GM12865 (cell line): Measurements from ENCODE around the gene KRTAP5-4.
A peak's percentile ranks its signal among the peaks of the same experiment; 100 is the strongest.

Experiments used
- DNase-seq: peaks from one replicate; pipeline ENCODE4 v3.0.0; 2010; ENCODE audit warnings: low read depth
- H3K4me3 ChIP-seq: 2 replicates; pipeline ENCODE4 v1.5.1; 2011; ENCODE audit warnings: mild to moderate bottlenecking, low read depth, low read length, control low read depth
- TF ChIP-seq, protein P1 (sequence below): IDR thresholded peaks from 2 replicates; pipeline ENCODE4 v1.5.1; 2011; ENCODE audit warnings: low read length, control low read depth, low read depth, inconsistent platforms; ENCODE audit not compliant: insufficient read depth; ENCODE audit errors: missing control alignments

Gene KRTAP5-4

DNA sequence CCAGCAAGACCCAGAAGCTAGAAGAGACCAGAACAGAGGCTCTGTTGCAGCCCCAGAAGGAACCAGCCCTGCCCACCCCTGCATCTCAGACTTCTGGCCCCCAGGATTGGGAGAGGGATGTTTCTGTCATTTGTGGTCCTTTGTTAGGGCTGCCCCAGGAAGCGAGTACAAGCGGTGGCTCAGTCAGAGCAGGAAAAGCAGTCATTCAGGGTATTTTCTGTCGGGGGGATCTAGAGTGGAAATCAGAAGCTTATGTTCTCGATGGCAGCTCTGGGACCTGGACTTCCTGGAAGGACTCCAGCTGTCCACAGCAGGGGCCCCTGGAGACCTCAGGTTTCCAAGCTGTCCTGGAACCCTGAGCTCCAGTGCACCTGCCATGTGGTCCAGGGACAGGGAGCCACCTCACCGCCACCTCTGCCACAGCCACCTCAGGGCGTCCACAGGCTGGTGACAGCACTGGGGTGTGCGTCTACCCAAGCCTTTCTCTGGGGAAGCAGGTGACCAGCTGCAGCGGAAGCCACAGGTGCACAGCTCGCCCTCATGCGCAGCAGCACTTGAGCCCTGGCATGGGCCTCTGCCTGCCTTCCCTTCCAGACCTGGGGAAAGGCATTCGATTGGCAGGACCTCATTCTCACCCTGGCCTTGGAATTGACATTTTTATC is 10.2 kb upstream of the KRTAP5-4 start:
- TF ChIP-seq, protein P1, sequence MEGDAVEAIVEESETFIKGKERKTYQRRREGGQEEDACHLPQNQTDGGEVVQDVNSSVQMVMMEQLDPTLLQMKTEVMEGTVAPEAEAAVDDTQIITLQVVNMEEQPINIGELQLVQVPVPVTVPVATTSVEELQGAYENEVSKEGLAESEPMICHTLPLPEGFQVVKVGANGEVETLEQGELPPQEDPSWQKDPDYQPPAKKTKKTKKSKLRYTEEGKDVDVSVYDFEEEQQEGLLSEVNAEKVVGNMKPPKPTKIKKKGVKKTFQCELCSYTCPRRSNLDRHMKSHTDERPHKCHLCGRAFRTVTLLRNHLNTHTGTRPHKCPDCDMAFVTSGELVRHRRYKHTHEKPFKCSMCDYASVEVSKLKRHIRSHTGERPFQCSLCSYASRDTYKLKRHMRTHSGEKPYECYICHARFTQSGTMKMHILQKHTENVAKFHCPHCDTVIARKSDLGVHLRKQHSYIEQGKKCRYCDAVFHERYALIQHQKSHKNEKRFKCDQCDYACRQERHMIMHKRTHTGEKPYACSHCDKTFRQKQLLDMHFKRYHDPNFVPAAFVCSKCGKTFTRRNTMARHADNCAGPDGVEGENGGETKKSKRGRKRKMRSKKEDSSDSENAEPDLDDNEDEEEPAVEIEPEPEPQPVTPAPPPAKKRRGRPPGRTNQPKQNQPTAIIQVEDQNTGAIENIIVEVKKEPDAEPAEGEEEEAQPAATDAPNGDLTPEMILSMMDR, result no peak
- no peak for DNase-seq
- H3K4me3 ChIP-seq, result no peak overlapping the region

DNA sequence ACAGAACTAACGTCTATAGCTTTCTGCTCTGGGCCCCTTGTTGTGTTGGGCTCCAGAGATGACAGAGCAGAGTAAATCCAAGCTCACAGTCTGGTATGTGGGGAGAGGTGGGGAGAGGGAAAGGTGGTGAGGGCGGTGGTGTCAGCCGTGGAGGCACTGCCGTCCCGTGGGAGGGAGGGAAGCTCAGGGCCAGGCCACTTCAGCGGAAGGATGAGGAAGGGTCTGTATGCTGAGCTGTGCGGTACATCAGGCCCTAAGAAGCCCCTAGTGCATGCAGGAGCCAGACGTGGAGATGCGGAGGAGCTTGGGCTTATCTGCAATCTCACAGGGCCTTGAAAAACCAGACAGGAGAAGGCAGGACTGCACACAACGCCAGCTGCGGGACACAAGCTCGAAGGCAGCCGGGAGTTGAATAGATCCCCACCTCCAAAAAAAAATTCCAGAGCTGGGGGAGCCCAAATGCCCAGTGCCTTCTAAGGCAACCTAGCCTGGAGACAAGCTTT is 9.2 kb upstream of the KRTAP5-4 start:
- TF ChIP-seq, protein P1, result no peak

DNA sequence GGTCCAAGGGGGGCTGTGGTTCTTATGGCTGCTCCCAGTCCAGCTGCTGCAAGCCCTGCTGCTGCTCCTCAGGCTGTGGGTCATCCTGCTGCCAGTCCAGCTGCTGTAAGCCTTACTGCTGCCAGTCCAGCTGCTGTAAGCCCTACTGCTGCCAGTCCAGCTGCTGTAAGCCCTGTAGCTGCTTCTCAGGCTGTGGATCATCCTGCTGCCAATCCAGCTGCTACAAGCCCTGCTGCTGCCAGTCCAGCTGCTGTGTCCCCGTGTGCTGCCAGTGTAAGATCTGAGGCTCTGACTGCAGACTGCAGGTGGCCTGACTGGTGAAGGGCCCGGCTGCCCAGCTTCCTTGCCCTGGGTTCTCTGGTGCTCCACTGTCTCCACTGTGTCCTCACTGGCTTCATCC is 8.3 kb upstream of the KRTAP5-4 start:
- TF ChIP-seq, protein P1, result no peak
- H3K4me3 ChIP-seq, result no peak overlapping the region
- DNase-seq, result no peak

More for the DNA sequence above, 9.2 kb upstream of the KRTAP5-4 start:
- DNase-seq, result no peak
- no peak overlapping the region for H3K4me3 ChIP-seq

DNA sequence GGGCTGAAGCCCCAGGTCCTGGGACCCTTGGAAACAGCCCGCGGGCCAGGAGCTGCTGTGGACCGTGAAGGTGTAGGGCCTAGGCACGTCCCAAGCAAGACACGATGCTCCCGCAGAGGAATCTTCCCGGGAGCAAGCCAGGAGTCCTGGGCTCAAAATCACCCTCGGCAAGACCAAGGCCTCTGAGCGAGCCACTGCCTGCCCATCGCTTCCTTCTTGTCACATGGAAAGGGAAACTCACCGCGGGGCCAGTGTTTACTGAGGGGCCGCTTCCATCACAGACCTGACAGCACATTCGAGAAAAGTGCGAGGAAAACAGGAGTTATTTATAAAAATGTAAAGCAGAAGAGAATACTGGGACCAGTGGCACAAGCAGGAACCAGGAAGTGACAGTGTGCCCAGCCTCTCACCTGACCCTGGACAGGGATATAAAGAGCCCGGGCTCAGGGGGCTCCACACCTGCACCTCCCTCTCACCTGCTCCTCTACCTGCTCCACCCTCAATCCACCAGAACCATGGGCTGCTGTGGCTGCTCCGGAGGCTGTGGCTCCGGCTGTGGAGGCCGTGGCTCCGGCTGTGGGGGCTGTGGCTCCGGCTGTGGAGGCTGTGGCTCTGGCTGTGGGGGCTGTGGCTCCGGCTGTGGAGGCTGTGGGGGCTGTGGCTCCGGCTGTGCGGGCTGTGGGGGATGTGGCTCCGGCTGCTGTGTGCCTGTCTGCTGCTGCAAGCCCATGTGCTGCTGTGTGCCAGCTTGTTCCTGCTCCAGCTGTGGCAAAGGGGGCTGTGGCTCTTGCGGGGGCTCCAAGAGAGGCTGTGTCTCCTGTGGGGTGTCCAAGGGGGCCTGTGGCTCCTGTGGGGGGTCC is 7.6 kb upstream of the KRTAP5-4 start, which contains the start of gene KRTAP5-5:
KRTAP5-5 (plus strand) TSS at position 450 of the 860 bp plus-strand sequence; CDS start at position 516, 66 bp downstream.
- no peak within 1 kb of the TSS for H3K4me3 ChIP-seq
- TF ChIP-seq, protein P1, result no peak
- DNase-seq, result no peak

DNA sequence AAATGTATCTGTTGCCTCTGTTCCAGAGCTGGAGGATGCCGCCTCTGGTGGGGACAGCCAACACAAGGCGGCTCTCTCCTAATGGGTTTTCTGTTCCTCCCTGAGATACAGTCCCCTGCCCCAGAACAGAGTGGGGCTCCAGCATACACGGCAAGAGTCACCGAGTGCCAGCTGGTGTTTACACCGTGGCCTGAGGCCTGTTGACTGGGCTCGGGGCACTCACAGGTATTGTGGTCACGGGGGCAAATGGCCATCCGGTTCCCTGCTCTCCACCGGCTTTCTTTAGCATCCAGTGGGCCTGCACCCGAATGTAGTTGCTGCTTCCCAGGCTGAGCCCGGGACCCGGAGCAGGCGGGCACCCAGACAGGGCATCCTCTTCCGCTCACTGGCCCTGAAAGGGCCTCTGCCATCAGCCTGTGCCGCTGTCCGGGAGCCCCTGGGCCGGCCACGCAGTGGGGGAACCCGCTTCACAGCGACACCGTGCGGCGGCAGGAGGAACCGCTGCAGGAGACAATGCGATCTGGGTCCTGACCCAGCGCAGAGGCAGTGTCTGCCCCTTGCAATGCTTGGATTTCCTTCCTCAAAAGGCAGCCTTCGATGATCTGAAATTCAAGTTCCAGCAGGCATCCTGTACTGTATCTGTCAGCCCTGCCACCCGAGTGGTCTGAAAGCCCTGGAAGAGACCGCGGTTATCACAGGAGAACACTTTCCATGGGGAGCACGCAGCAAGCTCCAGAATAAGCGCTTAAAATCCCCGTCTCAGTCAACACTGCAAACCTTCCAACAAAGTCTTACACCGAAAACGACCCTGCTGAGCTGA is 6.8 kb upstream of the KRTAP5-4 start:
- H3K4me3 ChIP-seq, result no peak overlapping the region
- DNase-seq, result peak; percentile 41
- TF ChIP-seq, protein P1, result peak; percentile 90

DNA sequence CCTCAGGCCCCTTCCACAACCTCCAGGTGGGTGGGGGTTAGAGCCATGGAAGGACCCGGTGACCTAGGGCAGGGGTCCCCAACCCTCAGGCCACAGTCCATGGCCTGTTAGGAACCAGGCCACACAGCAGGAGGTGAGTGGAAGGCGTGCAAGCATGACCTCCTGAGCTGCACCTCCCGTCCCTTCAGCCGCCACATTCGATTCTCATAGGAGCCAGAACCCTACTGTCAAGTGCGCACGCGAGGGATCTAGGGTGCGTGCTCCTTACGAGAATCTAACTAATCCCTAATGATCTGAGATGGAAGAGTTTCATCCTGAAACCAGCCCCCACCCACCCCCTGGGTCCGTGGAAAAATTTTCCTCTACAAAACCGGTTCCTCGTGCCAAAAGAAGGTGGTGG is 3.6 kb upstream of the KRTAP5-4 start:
- no peak for DNase-seq
- H3K4me3 ChIP-seq, result no peak overlapping the region
- TF ChIP-seq, protein P1, result no peak
